Measurements from ENCODE around the gene IL34. TPM values are rescaled to one million over a fixed set of nuclear protein-coding genes. Genes with fewer than 3 reads are reported as not detected.
A peak's percentile ranks its signal among the peaks of the same experiment; 100 is the strongest.

IL34 gene
- total and polyA plus RNA-seq, 2 of the 13 experiments (the other 11 are each of a cell fraction or from before 2014, with no cell fraction given) = 1.2 to 1.3 TPM

DNA sequence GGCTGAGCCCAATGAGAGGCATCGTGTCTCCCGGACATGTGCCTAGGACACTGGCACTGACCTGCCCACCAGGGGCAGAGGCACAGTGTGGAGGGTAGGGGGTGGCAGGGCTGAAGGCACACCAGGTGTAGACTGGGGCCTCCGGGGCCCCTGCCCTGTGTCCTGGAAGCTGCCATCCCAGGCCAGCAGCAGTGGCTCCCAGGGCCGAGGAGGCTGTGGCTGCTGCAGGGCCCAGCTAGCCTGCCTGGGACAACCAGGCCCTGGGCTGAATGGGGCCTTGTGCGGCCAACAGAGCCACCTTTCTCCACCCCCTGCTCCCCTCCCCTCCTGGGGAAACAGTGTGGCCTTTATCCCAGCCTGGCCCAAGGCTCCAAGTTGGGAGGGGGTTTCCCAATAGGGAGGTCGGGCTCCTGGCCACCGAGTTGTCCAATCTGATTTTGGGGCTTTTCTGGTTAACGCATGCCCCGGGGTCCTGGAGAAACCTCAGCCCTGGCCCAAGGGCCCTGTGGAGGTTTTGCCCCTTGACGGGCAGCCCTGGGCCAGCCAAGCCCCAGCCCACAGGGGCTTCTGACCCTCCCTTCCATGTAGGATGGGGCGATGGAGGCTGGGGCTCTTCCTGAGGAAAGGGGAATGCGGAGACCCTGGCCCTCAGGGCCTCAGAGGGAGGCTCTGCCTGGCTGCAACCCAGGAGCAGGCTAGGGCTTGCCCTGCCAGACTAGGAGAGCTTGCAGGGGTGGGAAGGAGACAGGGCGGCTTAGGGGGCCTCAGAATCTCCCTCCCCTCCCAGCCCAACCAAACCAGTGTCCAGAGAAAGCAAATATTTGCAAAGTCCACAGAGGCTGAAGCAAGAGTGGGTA lies 35.3 kb downstream of the IL34 start (continued):
- TF ChIP-seq, protein P1, sequence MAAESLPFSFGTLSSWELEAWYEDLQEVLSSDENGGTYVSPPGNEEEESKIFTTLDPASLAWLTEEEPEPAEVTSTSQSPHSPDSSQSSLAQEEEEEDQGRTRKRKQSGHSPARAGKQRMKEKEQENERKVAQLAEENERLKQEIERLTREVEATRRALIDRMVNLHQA (CRISPR knock-in tag; IDR thresholded peaks at IDR 0.05) = no peak
- TF ChIP-seq, protein P2, sequence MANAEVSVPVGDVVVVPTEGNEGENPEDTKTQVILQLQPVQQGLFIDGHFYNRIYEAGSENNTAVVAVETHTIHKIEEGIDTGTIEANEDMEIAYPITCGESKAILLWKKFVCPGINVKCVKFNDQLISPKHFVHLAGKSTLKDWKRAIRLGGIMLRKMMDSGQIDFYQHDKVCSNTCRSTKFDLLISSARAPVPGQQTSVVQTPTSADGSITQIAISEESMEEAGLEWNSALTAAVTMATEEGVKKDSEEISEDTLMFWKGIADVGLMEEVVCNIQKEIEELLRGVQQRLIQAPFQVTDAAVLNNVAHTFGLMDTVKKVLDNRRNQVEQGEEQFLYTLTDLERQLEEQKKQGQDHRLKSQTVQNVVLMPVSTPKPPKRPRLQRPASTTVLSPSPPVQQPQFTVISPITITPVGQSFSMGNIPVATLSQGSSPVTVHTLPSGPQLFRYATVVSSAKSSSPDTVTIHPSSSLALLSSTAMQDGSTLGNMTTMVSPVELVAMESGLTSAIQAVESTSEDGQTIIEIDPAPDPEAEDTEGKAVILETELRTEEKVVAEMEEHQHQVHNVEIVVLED (CRISPR knock-in tag; IDR thresholded peaks at IDR 0.05; ENCODE audit: borderline replicate concordance) = no peak; the same call in 1 of the 2 replicates
- TF ChIP-seq ZNF282 (IDR thresholded peaks at IDR 0.05; ENCODE audit: partially characterized antibody) (no peak), ELF4 (CRISPR knock-in tag; IDR thresholded peaks at IDR 0.05; ENCODE audit: borderline replicate concordance) (no peak), ZKSCAN1 (IDR thresholded peaks at IDR 0.05; ENCODE audit: low read length) (no peak), ZNF253 (CRISPR knock-in tag; IDR thresholded peaks at IDR 0.05; ENCODE audit: borderline replicate concordance) (no peak), SIX4 (CRISPR knock-in tag; IDR thresholded peaks at IDR 0.05) (no peak), CEBPG (CRISPR knock-in tag; IDR thresholded peaks at IDR 0.05) (peak; percentile 92), ZNF557 (CRISPR knock-in tag; IDR thresholded peaks at IDR 0.05) (peak; percentile 80), POLR2G (IDR thresholded peaks at IDR 0.05; ENCODE audit: low read depth, low read length) (peak; percentile 83), ISX (CRISPR knock-in tag; conservative IDR thresholded peaks at IDR 0.05) (no peak), ZNF75D (CRISPR knock-in tag; IDR thresholded peaks at IDR 0.05; ENCODE audit: borderline replicate concordance) (no peak), HDAC6 (IDR thresholded peaks at IDR 0.05; ENCODE audit: low read depth, low read length) (no peak), ZNF296 (CRISPR knock-in tag; conservative IDR thresholded peaks at IDR 0.05) (peak; percentile 97)
- TF ChIP-seq, protein P3, sequence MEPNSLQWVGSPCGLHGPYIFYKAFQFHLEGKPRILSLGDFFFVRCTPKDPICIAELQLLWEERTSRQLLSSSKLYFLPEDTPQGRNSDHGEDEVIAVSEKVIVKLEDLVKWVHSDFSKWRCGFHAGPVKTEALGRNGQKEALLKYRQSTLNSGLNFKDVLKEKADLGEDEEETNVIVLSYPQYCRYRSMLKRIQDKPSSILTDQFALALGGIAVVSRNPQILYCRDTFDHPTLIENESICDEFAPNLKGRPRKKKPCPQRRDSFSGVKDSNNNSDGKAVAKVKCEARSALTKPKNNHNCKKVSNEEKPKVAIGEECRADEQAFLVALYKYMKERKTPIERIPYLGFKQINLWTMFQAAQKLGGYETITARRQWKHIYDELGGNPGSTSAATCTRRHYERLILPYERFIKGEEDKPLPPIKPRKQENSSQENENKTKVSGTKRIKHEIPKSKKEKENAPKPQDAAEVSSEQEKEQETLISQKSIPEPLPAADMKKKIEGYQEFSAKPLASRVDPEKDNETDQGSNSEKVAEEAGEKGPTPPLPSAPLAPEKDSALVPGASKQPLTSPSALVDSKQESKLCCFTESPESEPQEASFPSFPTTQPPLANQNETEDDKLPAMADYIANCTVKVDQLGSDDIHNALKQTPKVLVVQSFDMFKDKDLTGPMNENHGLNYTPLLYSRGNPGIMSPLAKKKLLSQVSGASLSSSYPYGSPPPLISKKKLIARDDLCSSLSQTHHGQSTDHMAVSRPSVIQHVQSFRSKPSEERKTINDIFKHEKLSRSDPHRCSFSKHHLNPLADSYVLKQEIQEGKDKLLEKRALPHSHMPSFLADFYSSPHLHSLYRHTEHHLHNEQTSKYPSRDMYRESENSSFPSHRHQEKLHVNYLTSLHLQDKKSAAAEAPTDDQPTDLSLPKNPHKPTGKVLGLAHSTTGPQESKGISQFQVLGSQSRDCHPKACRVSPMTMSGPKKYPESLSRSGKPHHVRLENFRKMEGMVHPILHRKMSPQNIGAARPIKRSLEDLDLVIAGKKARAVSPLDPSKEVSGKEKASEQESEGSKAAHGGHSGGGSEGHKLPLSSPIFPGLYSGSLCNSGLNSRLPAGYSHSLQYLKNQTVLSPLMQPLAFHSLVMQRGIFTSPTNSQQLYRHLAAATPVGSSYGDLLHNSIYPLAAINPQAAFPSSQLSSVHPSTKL (CRISPR knock-in tag; IDR thresholded peaks at IDR 0.05) = peak; percentile 78; the same call in 1 of the 2 replicates
- TF ChIP-seq, protein P4, sequence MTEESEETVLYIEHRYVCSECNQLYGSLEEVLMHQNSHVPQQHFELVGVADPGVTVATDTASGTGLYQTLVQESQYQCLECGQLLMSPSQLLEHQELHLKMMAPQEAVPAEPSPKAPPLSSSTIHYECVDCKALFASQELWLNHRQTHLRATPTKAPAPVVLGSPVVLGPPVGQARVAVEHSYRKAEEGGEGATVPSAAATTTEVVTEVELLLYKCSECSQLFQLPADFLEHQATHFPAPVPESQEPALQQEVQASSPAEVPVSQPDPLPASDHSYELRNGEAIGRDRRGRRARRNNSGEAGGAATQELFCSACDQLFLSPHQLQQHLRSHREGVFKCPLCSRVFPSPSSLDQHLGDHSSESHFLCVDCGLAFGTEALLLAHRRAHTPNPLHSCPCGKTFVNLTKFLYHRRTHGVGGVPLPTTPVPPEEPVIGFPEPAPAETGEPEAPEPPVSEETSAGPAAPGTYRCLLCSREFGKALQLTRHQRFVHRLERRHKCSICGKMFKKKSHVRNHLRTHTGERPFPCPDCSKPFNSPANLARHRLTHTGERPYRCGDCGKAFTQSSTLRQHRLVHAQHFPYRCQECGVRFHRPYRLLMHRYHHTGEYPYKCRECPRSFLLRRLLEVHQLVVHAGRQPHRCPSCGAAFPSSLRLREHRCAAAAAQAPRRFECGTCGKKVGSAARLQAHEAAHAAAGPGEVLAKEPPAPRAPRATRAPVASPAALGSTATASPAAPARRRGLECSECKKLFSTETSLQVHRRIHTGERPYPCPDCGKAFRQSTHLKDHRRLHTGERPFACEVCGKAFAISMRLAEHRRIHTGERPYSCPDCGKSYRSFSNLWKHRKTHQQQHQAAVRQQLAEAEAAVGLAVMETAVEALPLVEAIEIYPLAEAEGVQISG (CRISPR knock-in tag; IDR thresholded peaks at IDR 0.05) = peak; percentile 54
- TF ChIP-seq, protein P5, sequence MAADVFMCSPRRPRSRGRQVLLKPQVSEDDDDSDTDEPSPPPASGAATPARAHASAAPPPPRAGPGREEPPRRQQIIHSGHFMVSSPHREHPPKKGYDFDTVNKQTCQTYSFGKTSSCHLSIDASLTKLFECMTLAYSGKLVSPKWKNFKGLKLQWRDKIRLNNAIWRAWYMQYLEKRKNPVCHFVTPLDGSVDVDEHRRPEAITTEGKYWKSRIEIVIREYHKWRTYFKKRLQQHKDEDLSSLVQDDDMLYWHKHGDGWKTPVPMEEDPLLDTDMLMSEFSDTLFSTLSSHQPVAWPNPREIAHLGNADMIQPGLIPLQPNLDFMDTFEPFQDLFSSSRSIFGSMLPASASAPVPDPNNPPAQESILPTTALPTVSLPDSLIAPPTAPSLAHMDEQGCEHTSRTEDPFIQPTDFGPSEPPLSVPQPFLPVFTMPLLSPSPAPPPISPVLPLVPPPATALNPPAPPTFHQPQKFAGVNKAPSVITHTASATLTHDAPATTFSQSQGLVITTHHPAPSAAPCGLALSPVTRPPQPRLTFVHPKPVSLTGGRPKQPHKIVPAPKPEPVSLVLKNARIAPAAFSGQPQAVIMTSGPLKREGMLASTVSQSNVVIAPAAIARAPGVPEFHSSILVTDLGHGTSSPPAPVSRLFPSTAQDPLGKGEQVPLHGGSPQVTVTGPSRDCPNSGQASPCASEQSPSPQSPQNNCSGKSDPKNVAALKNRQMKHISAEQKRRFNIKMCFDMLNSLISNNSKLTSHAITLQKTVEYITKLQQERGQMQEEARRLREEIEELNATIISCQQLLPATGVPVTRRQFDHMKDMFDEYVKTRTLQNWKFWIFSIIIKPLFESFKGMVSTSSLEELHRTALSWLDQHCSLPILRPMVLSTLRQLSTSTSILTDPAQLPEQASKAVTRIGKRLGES (CRISPR knock-in tag; IDR thresholded peaks at IDR 0.05; ENCODE audit: borderline replicate concordance) = no peak; the same call in 1 of the 2 replicates
